GM19193 (cell line): Measurements from ENCODE around the gene GAGE12H.
"Not testable (repeated sequence)": the region's sequence is repeated elsewhere in the genome, so short reads cannot be mapped to it uniquely, and the experiment has no call there.

Source experiments
- POLR2A ChIP-seq: IDR thresholded peaks from 4 replicates; pipeline ENCODE4 v1.6.1; 2011; ENCODE audit not compliant: insufficient read depth, insufficient read length; ENCODE audit errors: extremely low read depth

GAGE12H gene

GRCh38 chrX:49579649-49580048, at the start of gene GAGE12H:
Gene GAGE12H (plus strand): TSS chrX:49579949. CDS start chrX:49581104, 1,155 bp downstream.
- TF ChIP-seq POLR2A = not testable (repeated sequence)

GRCh38 chrX:49531877-49532276, 47.9 kb upstream of the GAGE12H start, which contains the start of gene GAGE12C:
Gene GAGE12C (plus strand): TSS chrX:49532177. CDS start chrX:49533332, 1,155 bp downstream.
- TF ChIP-seq POLR2A = not testable (repeated sequence)

GRCh38 chrX:49541433-49541832, 38.3 kb upstream of the GAGE12H start, which contains the start of gene GAGE12D:
Gene GAGE12D (plus strand): TSS chrX:49541733. CDS start chrX:49542888, 1,155 bp downstream.
- not testable (repeated sequence) for TF ChIP-seq POLR2A

- not testable (repeated sequence) for TF ChIP-seq POLR2A
These were observed 28.8 kb upstream of the GAGE12H start, which contains the start of gene GAGE12E for GRCh38 chrX:49550989-49551388. Gene GAGE12E (plus strand): TSS chrX:49551289. CDS start chrX:49552444, 1,155 bp downstream.

GRCh38 chrX:49560542-49560941, 19.2 kb upstream of the GAGE12H start, which contains the start of gene GAGE12F:
Gene GAGE12F (plus strand): TSS chrX:49560842. CDS start chrX:49561997, 1,155 bp downstream.
- TF ChIP-seq POLR2A = not testable (repeated sequence)

GRCh38 chrX:49570100-49570499, 9.6 kb upstream of the GAGE12H start, which contains the start of gene GAGE12G:
Gene GAGE12G (plus strand): TSS chrX:49570400. CDS start chrX:49571555, 1,155 bp downstream.
- not testable (repeated sequence) for TF ChIP-seq POLR2A

GRCh38 chrX:49589196-49589595, 9.4 kb downstream of the GAGE12H start, which contains the start of gene GAGE2A:
Gene GAGE2A (plus strand): TSS chrX:49589496. CDS start chrX:49590651, 1,155 bp downstream.
- not testable (repeated sequence) for TF ChIP-seq POLR2A

GRCh38 chrX:49598720-49599119, 19.0 kb downstream of the GAGE12H start, which contains the start of gene GAGE1:
Gene GAGE1 (plus strand): TSS chrX:49599020. CDS start chrX:49600175, 1,155 bp downstream.
- not testable (repeated sequence) for TF ChIP-seq POLR2A

- TF ChIP-seq POLR2A = no peak
These were observed 31.1 kb downstream of the GAGE12H start for GRCh38 chrX:49610718-49611310.

- no peak for TF ChIP-seq POLR2A
These were observed 38.8 kb downstream of the GAGE12H start for GRCh38 chrX:49618574-49618973.

- TF ChIP-seq POLR2A = no peak
These were observed 47.5 kb downstream of the GAGE12H start for GRCh38 chrX:49627086-49627777.
